Mucosa of gallbladder (tissue), 1 donor: ENCODE data around the gene N4BP2. TPM values are rescaled to one million over a fixed set of nuclear protein-coding genes. Genes with fewer than 3 reads are reported as not detected.

Source experiments
- DNase-seq: peaks from one replicate; pipeline ENCODE4 v3.0.0-alpha.2; 2020; ENCODE audit warnings: low spot score
- total RNA-seq: library from RNA; stranded (reverse); gene quantifications from one replicate; pipeline ENCODE4 v1.2.1, GENCODE V29; 2021
- donor health status: DM: no; HTN: no; CAD: no.

N4BP2 gene
- total RNA-seq, 1 donor from 2014 or later, result 4.3 TPM

DNA sequence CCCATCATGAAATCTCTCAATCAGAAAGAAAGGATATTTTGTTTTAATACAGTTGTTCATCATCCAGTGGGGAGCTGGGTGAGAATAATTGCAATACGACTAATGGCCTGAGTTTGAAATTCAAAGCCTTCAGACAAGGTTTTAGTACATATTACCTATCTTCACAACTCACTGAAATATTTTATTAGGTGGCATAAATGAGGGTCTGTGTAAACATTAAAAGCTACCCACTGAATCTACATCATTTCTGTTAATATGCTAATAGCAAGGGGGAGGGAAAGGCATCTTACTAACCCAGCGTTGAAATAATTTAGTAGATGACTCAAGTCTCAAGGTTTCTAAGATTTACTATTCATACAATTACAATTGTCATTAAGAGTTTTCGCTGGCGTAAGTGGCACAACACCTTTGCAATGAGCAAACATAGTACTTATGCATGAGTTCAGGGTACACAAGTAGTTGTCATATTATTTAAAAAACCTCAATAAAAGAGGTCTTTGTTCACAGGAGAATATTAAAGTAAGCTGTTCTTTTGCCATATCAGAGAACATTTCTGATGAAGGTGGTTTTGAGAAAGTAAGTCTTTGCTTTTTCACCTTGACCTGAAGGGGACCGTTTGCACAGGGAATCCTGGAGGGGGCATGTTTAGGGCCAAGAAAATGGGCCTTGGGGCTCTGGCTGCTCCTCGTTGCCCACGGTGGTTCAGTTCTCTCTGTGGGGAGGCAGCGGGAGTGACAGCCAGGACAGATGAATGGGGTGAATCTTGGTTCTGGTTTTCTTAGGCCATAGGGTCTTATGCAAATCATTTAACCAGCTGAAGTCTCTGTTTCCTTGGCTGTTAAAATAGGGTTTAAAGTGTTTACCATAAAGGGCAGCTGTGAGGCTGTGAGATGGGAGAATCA lies 135.7 kb downstream of the N4BP2 start:
- DNase-seq, result no peak

GRCh38 chr4:40193016-40193571 lies 136.4 kb downstream of the N4BP2 start:
- no peak for DNase-seq

DNA sequence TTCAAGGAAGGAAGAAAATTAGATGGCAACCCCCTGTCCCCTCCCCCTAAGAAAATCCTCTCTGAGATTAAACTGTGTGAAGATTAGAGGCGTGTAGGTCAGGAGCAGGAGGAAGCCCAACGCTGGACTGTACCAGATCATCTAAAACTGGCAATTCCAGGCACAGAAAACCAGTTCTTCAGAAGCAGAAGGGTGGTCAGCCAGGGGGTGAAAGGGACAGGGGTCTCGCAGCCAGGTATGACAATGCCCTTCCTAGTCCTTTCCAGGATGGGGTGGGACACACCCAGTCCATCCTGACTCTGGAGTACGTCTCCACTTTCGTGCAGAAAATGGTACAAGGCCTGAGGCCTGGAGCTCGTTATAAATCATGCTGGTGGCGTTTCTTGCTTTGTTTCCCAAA lies 136.9 kb downstream of the N4BP2 start:
- no peak for DNase-seq

- no peak for DNase-seq
Observed at GRCh38 chr4:40194602-40195161, 138.0 kb downstream of the N4BP2 start.

- DNase-seq, result no peak
Observed at GRCh38 chr4:40195182-40196177, 138.8 kb downstream of the N4BP2 start.

- no peak for DNase-seq
Observed at GRCh38 chr4:40196272-40196671, 139.6 kb downstream of the N4BP2 start.

DNA sequence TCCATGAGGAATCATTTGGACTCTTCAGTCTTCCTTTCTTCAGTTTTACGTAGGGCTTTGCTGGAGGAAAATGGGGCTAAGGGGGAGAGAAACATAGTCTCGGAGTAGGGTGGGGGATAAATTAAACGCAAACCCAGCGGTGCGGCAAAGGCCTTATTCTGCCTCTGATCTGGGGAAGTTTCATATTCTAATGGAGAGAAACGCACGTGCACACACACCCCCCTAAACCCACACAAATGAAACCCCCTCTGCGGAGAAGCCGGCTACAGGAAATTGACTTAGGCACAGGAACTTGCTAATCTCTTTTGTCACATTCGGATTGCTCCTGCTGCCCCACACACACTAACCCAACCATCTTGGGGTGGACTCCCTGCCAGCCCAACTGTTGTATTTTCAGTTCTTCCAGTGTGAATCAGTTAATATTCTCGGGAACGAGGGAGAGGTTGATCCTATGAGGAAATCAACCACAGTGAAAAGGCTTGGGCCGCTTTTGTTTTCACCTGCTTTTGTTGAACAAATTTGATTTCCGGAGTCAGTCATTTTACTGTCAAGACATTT lies 140.2 kb downstream of the N4BP2 start, which contains the start of gene RHOH:
Gene RHOH, plus strand, starts transcription at position 308 of the 558 bp plus-strand sequence. CDS start 46,356 bp downstream, outside the sequence.
- no peak for DNase-seq

- no peak for DNase-seq
Observed at GRCh38 chr4:40197879-40198689, 141.4 kb downstream of the N4BP2 start.

- no peak for DNase-seq
Observed at GRCh38 chr4:40199179-40199670, 142.6 kb downstream of the N4BP2 start.

DNA sequence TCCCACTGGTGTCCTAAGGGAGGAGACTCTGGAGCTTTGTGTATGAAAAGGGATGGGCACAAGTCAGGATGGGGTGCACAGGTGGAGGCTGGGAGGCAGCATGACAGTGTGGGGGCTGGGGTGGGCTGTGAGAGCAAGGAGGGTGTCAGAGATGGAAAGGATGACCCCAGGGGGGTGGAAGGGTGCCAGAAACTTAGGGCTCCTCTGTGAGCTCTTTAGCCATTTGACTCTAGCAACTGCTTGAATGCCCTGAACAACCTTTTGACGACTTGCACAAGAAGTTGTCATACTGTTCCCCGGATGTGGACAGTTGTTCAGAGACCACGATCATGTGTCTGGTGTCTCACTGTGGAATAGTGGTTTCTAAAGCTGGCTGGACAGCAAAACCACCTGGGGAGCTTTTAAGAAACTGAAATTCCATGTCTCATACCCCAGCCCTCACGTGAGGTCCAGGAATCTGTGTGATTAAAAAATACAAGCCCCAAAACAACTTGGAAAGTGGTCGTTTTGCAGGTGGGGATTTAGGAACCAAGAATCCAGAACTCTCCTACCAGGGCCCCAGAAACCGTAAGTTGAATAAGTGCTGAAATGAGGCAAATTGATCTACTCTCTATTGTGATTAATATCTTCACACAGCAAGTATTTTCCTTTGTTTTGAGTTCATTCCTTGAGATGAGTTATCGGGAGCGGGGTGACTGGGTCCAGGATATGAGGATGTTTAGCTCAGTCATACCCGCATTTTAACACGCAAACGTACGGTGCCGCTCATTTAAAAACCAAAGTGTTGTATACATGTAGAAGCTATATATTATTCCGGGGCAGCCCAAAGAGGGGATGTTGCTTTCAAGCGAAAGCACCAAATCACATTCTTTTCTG lies 143.6 kb downstream of the N4BP2 start:
- DNase-seq, result peak; percentile 22

- DNase-seq, result no peak
Observed at GRCh38 chr4:40200875-40201801, 144.5 kb downstream of the N4BP2 start.

DNA sequence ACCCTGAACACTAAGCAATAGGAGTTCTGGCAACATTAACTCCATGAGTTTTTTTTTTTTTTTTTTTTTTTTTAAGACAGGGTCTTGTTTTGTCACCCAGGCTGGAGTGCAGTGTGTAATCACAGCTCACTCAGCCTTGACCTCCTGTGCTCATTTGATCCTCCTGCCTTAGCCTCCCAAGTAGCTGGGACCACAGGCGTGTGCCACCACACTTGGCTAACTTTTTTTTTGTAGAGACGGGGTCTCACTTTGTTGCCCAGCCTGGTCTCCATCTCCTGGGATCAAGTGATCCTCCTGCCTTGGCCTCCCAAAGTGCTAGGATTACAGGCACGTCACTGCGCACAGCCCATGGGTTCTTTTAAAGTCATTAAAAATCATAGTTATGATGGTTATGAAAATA lies 145.2 kb downstream of the N4BP2 start:
- no peak for DNase-seq

DNA sequence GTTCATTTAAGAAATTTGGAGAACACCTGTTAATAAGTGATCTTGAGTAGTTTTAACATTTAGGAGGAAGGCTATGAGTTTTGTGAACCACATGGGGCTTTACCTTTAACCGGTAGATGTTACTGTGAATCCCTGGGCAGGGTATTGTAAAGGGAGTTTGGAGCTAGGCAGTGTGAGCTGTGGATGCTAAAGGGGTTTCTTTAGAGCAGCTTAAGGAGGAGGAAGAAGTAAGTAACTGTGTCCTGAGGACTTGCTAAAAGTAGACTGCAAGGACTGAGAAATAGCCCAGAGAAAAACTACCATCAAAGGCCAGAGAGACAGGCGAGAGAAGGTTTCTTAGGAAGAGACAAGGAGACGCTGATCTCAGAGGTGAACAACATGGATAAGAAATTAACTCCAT lies 145.8 kb downstream of the N4BP2 start:
- DNase-seq, result no peak

GRCh38 chr4:40204507-40205258 lies 148.0 kb downstream of the N4BP2 start:
- DNase-seq, result no peak

DNA sequence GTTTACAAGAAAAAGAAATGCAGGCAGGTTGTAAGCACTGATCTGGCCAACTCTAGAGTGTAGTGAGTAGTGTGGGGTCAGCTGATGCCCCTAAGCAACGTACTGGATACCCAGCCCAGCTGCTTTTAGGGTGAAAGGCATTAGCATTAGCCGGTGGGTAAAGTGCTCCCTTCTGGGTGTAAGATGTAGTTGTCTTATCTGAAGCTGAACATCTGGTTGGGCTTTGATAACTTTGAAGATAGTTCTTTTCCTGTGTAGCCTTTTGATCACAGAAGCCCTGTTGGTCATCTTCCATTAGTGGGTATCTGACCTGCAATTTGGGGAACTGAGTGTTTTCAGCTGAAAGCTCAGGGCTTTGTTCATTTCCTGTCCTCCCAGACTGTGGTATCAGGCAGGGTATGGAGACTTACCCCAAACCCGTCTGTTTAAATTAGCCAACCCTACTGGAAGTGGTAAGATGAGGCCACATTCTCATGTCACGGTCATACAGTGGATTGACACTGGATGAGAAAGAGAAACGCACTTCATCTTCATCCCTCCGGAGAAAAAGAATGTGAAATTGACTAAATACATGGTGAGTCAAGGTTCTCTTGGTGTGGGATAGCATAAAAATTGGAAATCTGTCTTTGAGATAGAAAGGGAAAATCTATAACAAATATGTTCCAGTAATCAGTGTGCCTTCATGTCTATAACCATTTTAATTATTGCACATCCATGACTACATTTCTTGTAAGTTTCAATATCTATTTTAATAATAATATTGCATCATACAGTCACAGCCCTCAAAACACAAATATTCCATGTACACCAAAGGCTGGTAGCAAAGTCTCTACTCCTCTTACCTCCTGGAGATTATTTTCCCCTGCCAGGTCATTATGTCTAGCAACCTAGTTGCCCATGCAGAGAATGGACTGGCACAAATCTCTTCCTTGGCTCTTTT lies 148.9 kb downstream of the N4BP2 start:
- no peak for DNase-seq

DNA sequence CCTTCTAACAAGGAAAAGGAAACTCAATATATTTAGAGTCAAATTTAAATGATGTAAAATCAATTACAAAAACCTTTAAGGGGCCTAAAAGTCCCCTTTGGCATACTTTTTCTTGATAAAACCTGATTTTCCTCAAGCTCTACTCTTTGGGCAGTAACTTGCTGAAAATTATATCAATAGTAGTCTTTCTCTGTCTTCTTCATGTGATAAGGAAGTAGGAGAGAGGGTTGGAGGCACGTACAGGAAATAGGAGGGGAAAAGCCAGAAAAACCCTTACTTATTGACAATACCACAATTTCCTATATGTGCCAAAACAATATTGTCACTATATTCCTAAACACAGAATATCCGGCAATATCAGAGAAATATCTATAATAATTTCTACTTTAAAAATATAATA lies 149.8 kb downstream of the N4BP2 start:
- no peak for DNase-seq
